Thymus (tissue), 11 donors: ENCODE measurements around the gene CHSY1. TPM values are rescaled to one million over a fixed set of nuclear protein-coding genes. Genes with fewer than 3 reads are reported as not detected.

Source experiments
- DNase-seq, 9 donors: peaks; one replicate each; pipeline ENCODE4 v3.0.0-alpha.2; 2013; ENCODE audit warnings: low spot score in 9 of 9, low read depth in 6 of 9, missing footprints in 1 of 9
- H3K27ac ChIP-seq, 2 donors: one replicate each; pipeline ENCODE4 v1.5.1; 2013; ENCODE audit warnings: control low read depth in 1 of 2, low read depth in 1 of 2, low read length in 1 of 2, mild to moderate bottlenecking in 1 of 2, moderate library complexity in 1 of 2
- H3K27me3 ChIP-seq, 2 donors: one replicate each; pipeline ENCODE4 v1.5.1; 2013; ENCODE audit warnings: low read length in 1 of 2; ENCODE audit not compliant: control insufficient read depth in 2 of 2, insufficient read depth in 1 of 2
- H3K36me3 ChIP-seq, 2 donors: one replicate each; pipeline ENCODE4 v1.5.1; 2013; ENCODE audit warnings: low read length in 1 of 2, mild to moderate bottlenecking in 1 of 2, moderate library complexity in 1 of 2; ENCODE audit not compliant: control insufficient read depth in 2 of 2, insufficient read depth in 2 of 2
- H3K4me1 ChIP-seq, 2 donors: one replicate each; pipeline ENCODE4 v1.5.1; 2013; ENCODE audit warnings: low read length in 2 of 2; ENCODE audit not compliant: control insufficient read depth in 2 of 2, insufficient read depth in 2 of 2
- H3K4me3 ChIP-seq, 2 donors: one replicate each; pipeline ENCODE4 v1.5.1; 2013; ENCODE audit warnings: low read length in 2 of 2, control low read depth in 1 of 2, mild to moderate bottlenecking in 1 of 2
- H3K9me3 ChIP-seq, 2 donors: one replicate each; pipeline ENCODE4 v1.5.1; 2013; ENCODE audit warnings: low read length in 1 of 2, mild to moderate bottlenecking in 1 of 2; ENCODE audit not compliant: control insufficient read depth in 2 of 2, insufficient read depth in 1 of 2
- WGBS: extraction: QIAGEN DNeasy Blood & Tissue Kit; methylation state at CpG from one replicate; pipeline ENCODE4 v1.1.7; 2013; 5-methylcytosine and 5-hydroxymethylcytosine counted together
- polyA plus RNA-seq: library from polyadenylated mRNA; stranded (reverse); fragments of 200-250 nt; gene quantifications from one replicate; pipeline ENCODE4 v1.2.3, GENCODE V29; 2013
- total RNA-seq: library from RNA; stranded (reverse); fragments of 120-200 nt; gene quantifications from one replicate; pipeline ENCODE4 v1.2.4, GENCODE V29; 2013
- donor health status: healthy.

CHSY1 gene
- total and polyA plus RNA-seq, 2 donors, result 13.1 to 14.9 TPM

- Histone ChIP-seq H3K4me3 (no peak overlapping the region), H3K4me1 (peaks cover 9 to 26% of the 10 kb centered on the region in 2 donors), H3K9me3 (peaks cover 4 to 14% of the 10 kb centered on the region in 2 donors), H3K27ac (peak overlapping the region in 1 of 2 donors; percentile 38), H3K36me3 (no peaks in the 10 kb centered on the region), H3K27me3 (no peaks in the 10 kb centered on the region)
- DNase-seq, result no peak
- WGBS, result 96% methylated on average over 6 of the region's 6 CpGs
Observed at GRCh38 chr15:101168898-101169494, 82.9 kb downstream of the CHSY1 start.

GRCh38 chr15:101168463-101168824 is 83.4 kb downstream of the CHSY1 start:
- Histone ChIP-seq H3K9me3 (peaks cover 4 to 15% of the 10 kb centered on the region in 2 donors), H3K27me3 (no peaks in the 10 kb centered on the region), H3K4me1 (peaks cover 9 to 26% of the 10 kb centered on the region in 2 donors), H3K27ac (peak overlapping the region in 1 of 2 donors; percentile 38), H3K36me3 (no peaks in the 10 kb centered on the region), H3K4me3 (no peak overlapping the region)
- no peak for DNase-seq
- WGBS, result 20% methylated on average over 1 of the region's 1 CpG

GRCh38 chr15:101167753-101168462 is 83.9 kb downstream of the CHSY1 start:
- H3K27ac ChIP-seq, result peak overlapping the region; percentile 38 to 71
- 9% methylated on average over 13 of the region's 13 CpGs for WGBS
- no peaks in the 10 kb centered on the region for H3K36me3 ChIP-seq
- peaks cover 4 to 17% of the 10 kb centered on the region in 2 donors for H3K9me3 ChIP-seq
- no peaks in the 10 kb centered on the region for H3K27me3 ChIP-seq
- H3K4me3 ChIP-seq, result no peak overlapping the region
- peaks cover 9 to 25% of the 10 kb centered on the region in 2 donors for H3K4me1 ChIP-seq
- peak in 2 of 9 donors; percentile 24 to 55 for DNase-seq

- Histone ChIP-seq H3K27ac (peak overlapping the region; percentile 38 to 71), H3K27me3 (no peaks in the 10 kb centered on the region), H3K36me3 (no peaks in the 10 kb centered on the region), H3K4me1 (peaks cover 9 to 21% of the 10 kb centered on the region in 2 donors), H3K4me3 (no peak overlapping the region), H3K9me3 (peaks cover 4 to 18% of the 10 kb centered on the region in 2 donors)
- DNase-seq, result no peak
- WGBS, result 71% methylated on average over 3 of the region's 3 CpGs
Observed at GRCh38 chr15:101167411-101167752, 84.5 kb downstream of the CHSY1 start.

GRCh38 chr15:101165905-101166471 is 85.9 kb downstream of the CHSY1 start:
- DNase-seq, result no peak
- Histone ChIP-seq H3K27me3 (no peaks in the 10 kb centered on the region), H3K4me3 (no peak overlapping the region), H3K36me3 (no peaks in the 10 kb centered on the region), H3K4me1 (peaks cover 9 to 18% of the 10 kb centered on the region in 2 donors), H3K9me3 (peaks cover 4 to 18% of the 10 kb centered on the region in 2 donors), H3K27ac (no peak overlapping the region)
- WGBS, result 96% methylated on average over 2 of the region's 2 CpGs

- no peak for DNase-seq
Observed at GRCh38 chr15:101162701-101163483, 89.0 kb downstream of the CHSY1 start.

GRCh38 chr15:101161656-101162055 is 90.2 kb downstream of the CHSY1 start:
- Histone ChIP-seq H3K9me3 (peaks cover 4 to 18% of the 10 kb centered on the region in 2 donors), H3K4me1 (peaks cover 4 to 8% of the 10 kb centered on the region in 2 donors), H3K36me3 (no peaks in the 10 kb centered on the region), H3K27ac (no peak overlapping the region), H3K4me3 (no peak overlapping the region), H3K27me3 (no peaks in the 10 kb centered on the region)
- WGBS, result 88% methylated on average over 8 of the region's 8 CpGs
- DNase-seq, result no peak

More at GRCh38 chr15:101162701-101163483, 89.0 kb downstream of the CHSY1 start:
- Histone ChIP-seq H3K36me3 (no peaks in the 10 kb centered on the region), H3K4me3 (no peak overlapping the region), H3K27me3 (no peaks in the 10 kb centered on the region), H3K27ac (no peak overlapping the region), H3K9me3 (peaks cover 4 to 18% of the 10 kb centered on the region in 2 donors), H3K4me1 (peaks cover 5 to 13% of the 10 kb centered on the region in 2 donors)
- 96% methylated on average over 12 of the region's 12 CpGs for WGBS

- DNase-seq, result no peak
- WGBS, result 89% methylated on average over 11 of the region's 11 CpGs
- no peak overlapping the region for H3K4me3 ChIP-seq
- H3K27ac ChIP-seq, result no peak overlapping the region
- peaks cover 4 to 8% of the 10 kb centered on the region in 2 donors for H3K4me1 ChIP-seq
- H3K36me3 ChIP-seq, result no peaks in the 10 kb centered on the region
- no peaks in the 10 kb centered on the region for H3K27me3 ChIP-seq
- peaks cover 2 to 13% of the 10 kb centered on the region in 2 donors for H3K9me3 ChIP-seq
Observed at GRCh38 chr15:101159936-101160815, 91.7 kb downstream of the CHSY1 start.
